ENCODE data around the gene HAUS2.

HAUS2 gene

GRCh38 chr15:42548249-42549031, at the start of gene HAUS2, which contains the start of gene LRRC57:
Gene HAUS2 (plus strand): TSS chr15:42548838. CDS start chr15:42548873, 35 bp downstream.
Gene LRRC57 (minus strand): TSS chr15:42548793. CDS start chr15:42548434, 359 bp downstream.
- H3K27me3 ChIP-seq (ENCODE audit: control insufficient read depth, insufficient read depth, low read length): no peaks in the 10 kb centered on the region
- H3K27ac ChIP-seq (ENCODE audit: low read depth, low read length): peak within 1 kb of the TSS; percentile 53
- peak within 1 kb of the TSS; percentile 87 for H3K4me3 ChIP-seq (ENCODE audit: low read depth, low read length)
- no peaks in the 10 kb centered on the region for H3K9me3 ChIP-seq (ENCODE audit: control insufficient read depth, insufficient read depth, low read depth, low read length)
- peaks cover 12% of the 10 kb centered on the region for H3K36me3 ChIP-seq (ENCODE audit: control insufficient read depth, insufficient read depth, low read length)
- H3K4me1 ChIP-seq (ENCODE audit: control insufficient read depth, insufficient read depth, low read length): peaks cover 8% of the 10 kb centered on the region
- H3K9ac ChIP-seq (ENCODE audit: low read length): peak within 1 kb of the TSS; percentile 84

- Histone ChIP-seq H3K27me3 (ENCODE audit: control insufficient read depth, insufficient read depth, low read length) (no peaks in the 10 kb centered on the region), H3K27ac (ENCODE audit: low read depth, low read length) (peak overlapping the region; percentile 50; the same call in 1 of the 2 replicates), H3K4me3 (ENCODE audit: low read depth, low read length) (no peak overlapping the region), H3K9ac (ENCODE audit: low read length) (peak overlapping the region; percentile 11), H3K4me1 (ENCODE audit: control insufficient read depth, insufficient read depth, low read length) (peaks cover 37% of the 10 kb centered on the region), H3K9me3 (ENCODE audit: control insufficient read depth, insufficient read depth, low read depth, low read length) (no peaks in the 10 kb centered on the region), H3K36me3 (ENCODE audit: control insufficient read depth, insufficient read depth, low read length) (no peaks in the 10 kb centered on the region)
These were observed 48.6 kb upstream of the HAUS2 start for GRCh38 chr15:42499858-42500609.

GRCh38 chr15:42502477-42502876, 46.2 kb upstream of the HAUS2 start:
- no peaks in the 10 kb centered on the region for H3K27me3 ChIP-seq (ENCODE audit: control insufficient read depth, insufficient read depth, low read length)
- H3K4me3 ChIP-seq (ENCODE audit: low read depth, low read length): no peak overlapping the region
- no peaks in the 10 kb centered on the region for H3K36me3 ChIP-seq (ENCODE audit: control insufficient read depth, insufficient read depth, low read length)
- H3K4me1 ChIP-seq (ENCODE audit: control insufficient read depth, insufficient read depth, low read length): peaks cover 31% of the 10 kb centered on the region
- H3K9me3 ChIP-seq (ENCODE audit: control insufficient read depth, insufficient read depth, low read depth, low read length): no peaks in the 10 kb centered on the region
- no peak overlapping the region for H3K27ac ChIP-seq (ENCODE audit: low read depth, low read length)
- no peak overlapping the region for H3K9ac ChIP-seq (ENCODE audit: low read length)

- no peak overlapping the region for H3K27ac ChIP-seq (ENCODE audit: low read depth, low read length)
- no peaks in the 10 kb centered on the region for H3K36me3 ChIP-seq (ENCODE audit: control insufficient read depth, insufficient read depth, low read length)
- no peaks in the 10 kb centered on the region for H3K9me3 ChIP-seq (ENCODE audit: control insufficient read depth, insufficient read depth, low read depth, low read length)
- peaks cover 20% of the 10 kb centered on the region; the same call in 1 of the 2 replicates for H3K4me1 ChIP-seq (ENCODE audit: control insufficient read depth, insufficient read depth, low read length)
- no peak overlapping the region for H3K9ac ChIP-seq (ENCODE audit: low read length)
- H3K4me3 ChIP-seq (ENCODE audit: low read depth, low read length): no peak overlapping the region
- no peaks in the 10 kb centered on the region for H3K27me3 ChIP-seq (ENCODE audit: control insufficient read depth, insufficient read depth, low read length)
These were observed 44.8 kb upstream of the HAUS2 start for GRCh38 chr15:42503825-42504224.

GRCh38 chr15:42504631-42505030, 44.0 kb upstream of the HAUS2 start:
- H3K36me3 ChIP-seq (ENCODE audit: control insufficient read depth, insufficient read depth, low read length): no peaks in the 10 kb centered on the region
- peaks cover 14% of the 10 kb centered on the region; the same call in 1 of the 2 replicates for H3K4me1 ChIP-seq (ENCODE audit: control insufficient read depth, insufficient read depth, low read length)
- H3K27ac ChIP-seq (ENCODE audit: low read depth, low read length): peak overlapping the region; percentile 1; the same call in 1 of the 2 replicates
- H3K9ac ChIP-seq (ENCODE audit: low read length): no peak overlapping the region
- H3K4me3 ChIP-seq (ENCODE audit: low read depth, low read length): no peak overlapping the region
- no peaks in the 10 kb centered on the region for H3K9me3 ChIP-seq (ENCODE audit: control insufficient read depth, insufficient read depth, low read depth, low read length)
- no peaks in the 10 kb centered on the region for H3K27me3 ChIP-seq (ENCODE audit: control insufficient read depth, insufficient read depth, low read length)

GRCh38 chr15:42507514-42507913, 41.1 kb upstream of the HAUS2 start:
- no peak overlapping the region for H3K27ac ChIP-seq (ENCODE audit: low read depth, low read length)
- H3K4me3 ChIP-seq (ENCODE audit: low read depth, low read length): no peak overlapping the region
- H3K9ac ChIP-seq (ENCODE audit: low read length): no peak overlapping the region
- H3K27me3 ChIP-seq (ENCODE audit: control insufficient read depth, insufficient read depth, low read length): no peaks in the 10 kb centered on the region
- no peaks in the 10 kb centered on the region for H3K9me3 ChIP-seq (ENCODE audit: control insufficient read depth, insufficient read depth, low read depth, low read length)
- H3K4me1 ChIP-seq (ENCODE audit: control insufficient read depth, insufficient read depth, low read length): peaks cover 7% of the 10 kb centered on the region; the same call in 1 of the 2 replicates
- 0 out of 2 replicates have a peak, but pooled peaks cover 9% of the 10 kb centered on the region for H3K36me3 ChIP-seq (ENCODE audit: control insufficient read depth, insufficient read depth, low read length)

- Histone ChIP-seq H3K27me3 (ENCODE audit: control insufficient read depth, insufficient read depth, low read length) (no peaks in the 10 kb centered on the region), H3K27ac (ENCODE audit: low read depth, low read length) (no peak overlapping the region), H3K4me3 (ENCODE audit: low read depth, low read length) (no peak overlapping the region), H3K36me3 (ENCODE audit: control insufficient read depth, insufficient read depth, low read length) (peaks cover 15% of the 10 kb centered on the region), H3K9ac (ENCODE audit: low read length) (no peak overlapping the region), H3K4me1 (ENCODE audit: control insufficient read depth, insufficient read depth, low read length) (peaks cover 7% of the 10 kb centered on the region; the same call in 1 of the 2 replicates), H3K9me3 (ENCODE audit: control insufficient read depth, insufficient read depth, low read depth, low read length) (no peaks in the 10 kb centered on the region)
These were observed 40.4 kb upstream of the HAUS2 start for GRCh38 chr15:42508263-42508690.

- H3K27ac ChIP-seq (ENCODE audit: low read depth, low read length): no peak overlapping the region
- peaks cover 33% of the 10 kb centered on the region for H3K36me3 ChIP-seq (ENCODE audit: control insufficient read depth, insufficient read depth, low read length)
- no peaks in the 10 kb centered on the region for H3K9me3 ChIP-seq (ENCODE audit: control insufficient read depth, insufficient read depth, low read depth, low read length)
- H3K27me3 ChIP-seq (ENCODE audit: control insufficient read depth, insufficient read depth, low read length): no peaks in the 10 kb centered on the region
- no peaks in the 10 kb centered on the region for H3K4me1 ChIP-seq (ENCODE audit: control insufficient read depth, insufficient read depth, low read length)
- no peak overlapping the region for H3K9ac ChIP-seq (ENCODE audit: low read length)
- H3K4me3 ChIP-seq (ENCODE audit: low read depth, low read length): no peak overlapping the region
These were observed 38.2 kb upstream of the HAUS2 start for GRCh38 chr15:42510258-42511006.

GRCh38 chr15:42511007-42511391, 37.6 kb upstream of the HAUS2 start:
- Histone ChIP-seq H3K27ac (ENCODE audit: low read depth, low read length) (no peak overlapping the region), H3K4me3 (ENCODE audit: low read depth, low read length) (no peak overlapping the region)

GRCh38 chr15:42523331-42523730, 25.3 kb upstream of the HAUS2 start:
- Histone ChIP-seq H3K4me1 (ENCODE audit: control insufficient read depth, insufficient read depth, low read length) (no peaks in the 10 kb centered on the region), H3K9me3 (ENCODE audit: control insufficient read depth, insufficient read depth, low read depth, low read length) (no peaks in the 10 kb centered on the region), H3K4me3 (ENCODE audit: low read depth, low read length) (no peak overlapping the region), H3K27me3 (ENCODE audit: control insufficient read depth, insufficient read depth, low read length) (no peaks in the 10 kb centered on the region), H3K27ac (ENCODE audit: low read depth, low read length) (no peak overlapping the region), H3K9ac (ENCODE audit: low read length) (no peak overlapping the region), H3K36me3 (ENCODE audit: control insufficient read depth, insufficient read depth, low read length) (peaks cover 43% of the 10 kb centered on the region)

More at GRCh38 chr15:42511007-42511391, 37.6 kb upstream of the HAUS2 start:
- H3K9me3 ChIP-seq (ENCODE audit: control insufficient read depth, insufficient read depth, low read depth, low read length): no peaks in the 10 kb centered on the region
- H3K4me1 ChIP-seq (ENCODE audit: control insufficient read depth, insufficient read depth, low read length): no peaks in the 10 kb centered on the region
- no peaks in the 10 kb centered on the region for H3K27me3 ChIP-seq (ENCODE audit: control insufficient read depth, insufficient read depth, low read length)
- no peak overlapping the region for H3K9ac ChIP-seq (ENCODE audit: low read length)
- peaks cover 39% of the 10 kb centered on the region for H3K36me3 ChIP-seq (ENCODE audit: control insufficient read depth, insufficient read depth, low read length)
